LoVo (cell line): Measurements from ENCODE around the gene SAC3D1.
"Not testable (repeated sequence)": the region's sequence is repeated elsewhere in the genome, so short reads cannot be mapped to it uniquely, and the experiment has no call there.

ENCODE experiments used
- DNase-seq: peaks from one replicate; pipeline ENCODE4 v3.0.0-alpha.2; 2016; ENCODE audit warnings: low spot score

SAC3D1 gene

DNA sequence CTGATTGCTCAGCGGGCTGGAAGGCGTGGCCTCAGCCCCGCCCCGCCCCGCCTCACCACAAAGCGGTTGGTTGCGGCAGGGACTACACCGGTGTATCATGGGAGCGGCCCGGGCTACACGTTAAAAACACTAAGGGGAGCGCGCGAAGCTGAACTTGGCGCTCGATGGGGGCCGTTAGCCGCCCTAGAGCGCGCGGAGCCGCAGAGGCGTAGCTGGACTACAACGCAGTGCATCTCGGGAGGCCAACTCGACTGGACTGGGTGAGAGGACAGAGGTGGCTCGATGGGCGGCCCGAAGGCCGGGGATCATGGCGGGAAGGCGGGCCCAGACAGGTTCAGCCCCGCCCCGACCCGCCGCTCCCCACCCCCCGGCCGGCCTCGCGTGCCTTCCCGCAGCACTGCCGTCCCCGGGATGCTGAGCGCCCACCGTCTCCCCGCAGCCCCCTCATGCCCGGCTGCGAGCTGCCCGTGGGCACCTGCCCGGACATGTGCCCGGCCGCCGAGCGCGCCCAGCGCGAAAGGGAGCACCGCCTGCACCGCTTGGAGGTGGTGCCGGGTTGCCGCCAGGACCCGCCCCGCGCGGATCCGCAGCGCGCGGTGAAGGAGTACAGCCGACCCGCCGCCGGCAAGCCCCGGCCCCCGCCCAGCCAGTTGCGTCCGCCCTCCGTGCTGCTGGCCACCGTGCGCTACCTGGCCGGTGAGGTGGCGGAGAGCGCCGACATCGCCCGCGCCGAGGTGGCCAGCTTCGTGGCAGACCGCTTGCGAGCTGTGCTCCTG lies at the start of gene SAC3D1:
SAC3D1 (plus strand) TSS at position 364 of the 776 bp plus-strand sequence; CDS start at position 447, 83 bp downstream.
- peak; percentile 94 for DNase-seq

DNA sequence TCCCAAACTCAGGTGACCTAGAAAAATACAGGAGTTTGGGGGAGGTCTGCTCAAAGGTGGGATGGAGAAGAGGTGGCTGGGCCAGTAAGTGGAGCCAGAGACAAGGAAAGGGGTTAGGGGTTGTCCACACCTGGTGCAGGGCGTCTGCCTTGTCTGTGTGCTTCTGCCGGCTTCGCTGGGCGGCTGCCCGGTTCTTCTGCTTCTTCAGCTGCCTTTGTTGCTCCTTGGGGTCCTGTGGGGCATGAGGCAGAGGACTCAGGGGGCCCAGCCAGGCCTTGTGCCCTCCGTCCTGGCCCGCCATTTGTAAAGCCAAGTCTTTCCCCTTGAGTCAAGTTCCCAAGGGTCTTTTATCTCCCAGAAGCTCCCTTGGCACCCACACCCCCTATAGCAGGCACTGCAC lies 46.7 kb upstream of the SAC3D1 start:
- DNase-seq: no peak

GRCh38 chr11:64996327-64996709 lies 44.7 kb upstream of the SAC3D1 start:
- DNase-seq: peak; percentile 1

DNA sequence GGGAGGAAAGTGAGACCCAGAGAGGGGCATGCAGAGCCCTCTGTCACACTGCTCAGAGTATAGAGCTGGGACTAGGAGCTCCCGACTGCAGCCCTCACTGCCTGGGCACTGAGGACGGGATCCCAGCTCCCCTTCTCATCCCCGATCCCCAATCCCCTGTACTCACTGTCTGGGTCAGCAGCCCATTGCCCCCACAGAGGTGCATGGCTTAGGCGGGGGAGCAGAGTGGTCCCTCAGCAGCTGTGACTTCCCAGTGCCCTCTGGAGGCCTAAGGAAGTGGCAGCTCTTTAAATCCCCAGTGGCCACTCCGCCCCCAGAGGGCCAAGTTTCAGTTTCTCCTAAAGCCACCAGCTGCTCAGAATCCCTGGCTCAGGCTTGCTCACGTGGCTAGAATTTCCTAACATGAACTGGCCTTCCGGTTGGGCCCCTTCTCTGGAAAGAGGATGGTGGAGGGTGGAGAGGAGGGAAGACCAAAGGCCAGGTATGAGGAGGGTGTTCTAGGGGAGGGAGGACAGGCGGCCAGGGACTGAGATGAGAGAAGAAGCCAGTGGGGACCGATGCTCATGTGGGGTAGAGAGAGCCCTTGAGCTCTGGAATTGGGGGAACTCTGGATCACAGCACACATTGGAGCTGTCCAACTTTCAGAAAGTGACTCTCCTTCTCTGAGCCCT lies 44.2 kb upstream of the SAC3D1 start, which contains the start of gene BATF2:
BATF2 (minus strand) TSS at position 262 of the 671 bp plus-strand sequence; CDS start at position 205, 57 bp downstream.
- DNase-seq: peak; percentile 77

GRCh38 chr11:64998141-64998540 lies 42.9 kb upstream of the SAC3D1 start:
- DNase-seq: peak; percentile 21

DNA sequence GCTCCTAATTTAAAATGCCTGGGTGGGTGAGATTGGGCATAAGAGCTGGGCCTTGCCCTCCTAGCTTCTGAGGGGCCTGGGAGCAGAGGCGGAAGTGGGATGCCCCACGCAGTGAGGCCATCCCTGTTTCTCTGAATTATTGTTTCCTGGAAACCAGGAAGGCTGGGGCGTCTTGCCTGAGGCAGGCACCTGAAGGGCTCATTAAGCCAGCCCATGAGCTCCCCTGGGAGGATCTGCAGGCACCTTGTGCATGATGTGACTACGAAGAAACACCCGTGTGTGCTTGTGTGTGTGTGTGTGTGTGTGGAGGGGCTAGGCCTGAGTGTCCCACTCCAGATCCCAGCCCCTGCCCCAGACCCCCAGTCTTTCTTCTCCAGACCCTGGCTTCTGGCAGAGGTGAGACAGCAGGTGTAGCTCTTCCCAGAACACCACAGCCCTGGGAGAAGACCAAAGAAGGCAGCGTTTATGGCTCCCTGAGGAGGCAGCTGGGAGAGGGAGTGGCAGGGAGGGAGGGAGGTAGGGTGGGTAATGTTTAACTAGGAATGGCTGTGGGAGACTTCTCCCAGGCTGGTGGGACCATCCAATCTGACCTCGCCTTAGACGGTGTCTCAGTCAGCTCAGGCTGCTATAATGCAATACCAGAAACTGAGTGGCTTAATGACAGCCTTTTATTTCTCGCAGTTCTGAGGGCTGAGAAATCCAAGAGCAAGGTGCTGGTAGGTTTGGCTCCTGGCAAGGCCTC lies 42.1 kb upstream of the SAC3D1 start:
- DNase-seq: peak; percentile 83

- DNase-seq: no peak
Observed at GRCh38 chr11:64999478-64999877, 41.5 kb upstream of the SAC3D1 start.

- no peak for DNase-seq
Observed at GRCh38 chr11:65002706-65003105, 38.3 kb upstream of the SAC3D1 start.

GRCh38 chr11:65003282-65003681 lies 37.7 kb upstream of the SAC3D1 start:
- no peak for DNase-seq

GRCh38 chr11:65003968-65004367 lies 37.0 kb upstream of the SAC3D1 start:
- DNase-seq: not testable (repeated sequence)

- no peak for DNase-seq
Observed at GRCh38 chr11:65008016-65008415, 33.0 kb upstream of the SAC3D1 start.

DNA sequence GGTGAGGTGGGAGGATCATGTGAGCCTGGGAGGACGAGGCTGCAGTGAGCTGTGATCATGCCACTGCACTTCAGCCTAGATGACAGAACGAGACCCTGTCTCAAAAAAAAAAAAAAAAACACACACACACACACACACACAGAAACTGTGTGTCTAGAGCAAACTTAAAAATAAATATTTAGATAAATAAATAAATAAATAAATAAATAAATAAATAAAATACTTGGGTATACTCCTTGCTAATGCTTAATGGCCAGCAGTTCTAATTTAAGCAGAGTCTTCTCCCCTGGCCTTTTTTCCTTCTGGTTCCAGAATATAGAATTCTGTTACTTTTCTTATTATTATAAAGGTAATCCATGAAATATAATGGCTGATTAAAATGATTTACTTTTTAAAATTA lies 32.1 kb upstream of the SAC3D1 start:
- DNase-seq: no peak

DNA sequence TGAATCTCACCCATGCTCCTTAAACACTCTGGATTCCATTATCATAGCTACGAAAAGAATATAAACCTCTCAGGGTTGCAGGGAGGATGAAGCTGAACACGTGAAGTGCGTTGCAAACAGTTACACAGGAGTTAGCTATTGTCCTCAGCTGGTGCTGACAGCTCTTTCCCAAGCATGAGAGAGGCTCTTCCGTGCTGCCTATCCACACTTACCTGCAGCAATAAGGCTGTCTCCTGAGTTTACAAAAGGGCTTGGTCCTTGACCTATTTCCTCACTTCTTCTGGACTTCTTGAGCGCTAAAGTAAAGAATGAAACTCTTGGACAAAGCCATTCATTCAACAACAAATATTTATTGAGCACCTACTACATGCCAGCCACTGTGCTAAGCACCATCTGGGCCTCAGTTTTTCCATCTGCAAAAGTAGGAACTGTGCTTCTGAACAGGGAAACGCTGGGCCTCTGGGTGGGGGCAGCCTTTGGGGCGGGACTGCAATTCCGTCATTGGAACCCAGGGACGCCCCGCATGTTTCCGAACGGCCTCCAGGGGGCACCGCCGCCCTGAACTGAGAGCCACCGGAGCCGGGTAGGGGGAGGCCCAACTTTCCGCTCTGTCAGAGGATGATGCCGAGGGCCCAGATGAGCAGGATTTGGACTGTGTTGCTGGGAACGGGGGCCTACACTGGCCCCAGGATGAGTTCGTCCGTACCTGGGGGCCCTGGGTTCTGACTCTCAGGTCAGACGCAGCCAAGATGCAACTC lies 27.7 kb upstream of the SAC3D1 start:
- peak; percentile 85 for DNase-seq

DNA sequence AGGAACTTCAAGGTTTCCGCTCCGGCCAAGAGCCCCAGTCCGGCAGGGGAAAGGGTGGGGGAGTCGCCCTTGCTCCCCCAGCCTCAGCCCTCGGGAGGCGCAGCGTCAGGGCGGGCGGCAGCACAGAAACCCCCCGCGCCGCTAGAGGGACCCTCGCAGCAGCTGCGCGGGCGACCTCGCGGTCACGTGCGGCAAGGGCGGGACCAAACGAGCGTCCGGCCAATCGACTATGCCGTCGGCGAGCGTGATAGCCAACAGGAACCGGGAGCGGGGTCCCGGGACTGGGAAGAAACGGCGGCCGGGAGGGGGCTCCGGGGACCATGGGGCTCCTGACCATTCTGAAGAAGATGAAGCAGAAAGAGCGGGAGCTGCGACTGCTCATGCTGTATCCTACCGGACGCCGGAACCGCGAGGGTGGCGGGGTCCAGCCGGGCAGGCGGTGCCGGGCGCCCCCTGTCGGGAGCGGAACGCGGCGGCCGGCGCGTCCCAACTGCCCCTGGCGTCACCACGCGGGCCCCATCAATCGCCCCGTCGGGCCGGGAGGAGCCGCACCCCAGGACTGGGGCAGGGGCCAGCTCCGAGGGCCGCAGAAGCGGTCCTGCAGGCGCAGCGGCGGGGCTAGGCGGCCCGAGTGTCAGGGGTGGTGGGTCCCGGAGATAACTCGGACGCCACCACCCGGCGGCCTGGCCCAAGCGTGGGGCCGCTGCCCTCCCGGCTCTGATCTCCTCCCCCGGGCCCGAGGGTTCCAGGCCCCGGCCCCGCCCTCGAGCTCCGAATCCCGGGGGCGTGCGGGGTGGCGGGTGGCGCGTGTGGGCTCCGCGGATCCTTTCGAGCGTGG lies 26.9 kb upstream of the SAC3D1 start, which contains the start of gene ARL2:
ARL2 (plus strand) TSS at position 273 of the 838 bp plus-strand sequence; CDS start at position 321, 48 bp downstream.
- peak; percentile 89 for DNase-seq

- no peak for DNase-seq
Observed at GRCh38 chr11:65014726-65015227, 26.2 kb upstream of the SAC3D1 start.

- DNase-seq: no peak
Observed at GRCh38 chr11:65016705-65017104, 24.3 kb upstream of the SAC3D1 start.

- DNase-seq: no peak
Observed at GRCh38 chr11:65017937-65018336, 23.1 kb upstream of the SAC3D1 start.

DNA sequence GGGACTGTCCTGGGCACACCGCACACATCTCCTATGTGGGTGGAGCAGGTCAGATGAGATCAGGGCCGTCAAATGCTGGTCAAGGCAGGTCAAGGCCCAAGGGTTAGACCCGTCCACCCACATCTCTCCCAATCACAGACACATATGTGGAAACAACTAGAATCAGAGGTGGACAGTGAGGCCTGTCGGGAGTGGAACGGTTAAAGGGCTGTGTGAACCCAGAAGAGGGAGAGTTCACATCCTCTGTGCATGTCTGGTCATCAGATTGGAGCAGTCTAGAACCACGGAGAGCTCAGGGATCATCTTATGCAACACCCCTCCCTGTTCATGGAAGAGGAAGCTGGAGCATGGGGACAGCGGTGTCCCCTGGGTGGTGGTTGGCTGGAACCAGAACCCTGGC lies 21.2 kb upstream of the SAC3D1 start:
- no peak for DNase-seq

DNA sequence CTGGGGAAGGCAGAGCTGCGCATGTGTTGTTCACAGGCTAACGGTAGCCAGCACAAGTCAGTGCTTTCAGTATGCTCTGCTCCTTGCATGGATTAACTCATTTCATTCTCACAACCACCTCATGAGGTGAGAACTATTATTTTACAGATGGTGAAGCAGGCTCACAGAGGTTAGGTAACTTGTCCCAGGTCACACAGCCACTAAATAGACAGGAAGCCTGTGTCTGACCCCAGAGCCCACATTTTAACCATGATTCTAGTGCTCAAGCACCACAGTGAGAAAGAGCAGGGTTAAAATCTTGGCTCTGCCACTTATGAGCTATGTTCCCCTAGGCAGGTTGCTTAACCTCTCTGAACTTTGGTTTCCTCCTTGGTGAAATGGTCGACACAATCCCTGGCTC lies 20.0 kb upstream of the SAC3D1 start:
- DNase-seq: no peak

- DNase-seq: no peak
Observed at GRCh38 chr11:65021509-65021908, 19.5 kb upstream of the SAC3D1 start.

GRCh38 chr11:65023502-65023901 lies 17.5 kb upstream of the SAC3D1 start:
- not testable (repeated sequence) for DNase-seq
